Stromal cell of bone marrow (primary cell): Measurements from ENCODE around the gene CACNA1D.

ENCODE experiments used
- DNase-seq: peaks from one replicate; pipeline ENCODE4 v3.0.0-alpha.2; 2012; ENCODE audit warnings: low read depth

The CACNA1D gene

DNA sequence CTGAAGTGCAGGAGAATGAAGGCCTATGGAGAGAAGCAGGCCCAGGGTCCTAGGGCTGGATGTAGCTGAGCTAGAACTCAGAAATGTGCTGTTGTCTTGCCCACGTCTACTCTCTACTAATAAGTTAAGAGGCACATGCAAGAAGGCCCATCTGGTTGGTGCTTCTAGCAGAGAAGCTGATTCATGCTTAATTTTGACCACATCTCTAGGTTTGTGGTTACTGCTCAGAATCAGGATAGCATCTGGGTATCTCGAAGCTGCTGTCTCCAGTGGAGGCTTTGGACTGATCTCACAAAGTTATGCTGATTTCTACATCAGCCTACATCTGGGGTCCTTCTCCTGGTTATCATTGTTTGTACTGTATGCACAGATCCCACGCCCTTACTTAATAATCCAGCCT is 87.3 kb downstream of the CACNA1D start:
- no peak for DNase-seq

DNA sequence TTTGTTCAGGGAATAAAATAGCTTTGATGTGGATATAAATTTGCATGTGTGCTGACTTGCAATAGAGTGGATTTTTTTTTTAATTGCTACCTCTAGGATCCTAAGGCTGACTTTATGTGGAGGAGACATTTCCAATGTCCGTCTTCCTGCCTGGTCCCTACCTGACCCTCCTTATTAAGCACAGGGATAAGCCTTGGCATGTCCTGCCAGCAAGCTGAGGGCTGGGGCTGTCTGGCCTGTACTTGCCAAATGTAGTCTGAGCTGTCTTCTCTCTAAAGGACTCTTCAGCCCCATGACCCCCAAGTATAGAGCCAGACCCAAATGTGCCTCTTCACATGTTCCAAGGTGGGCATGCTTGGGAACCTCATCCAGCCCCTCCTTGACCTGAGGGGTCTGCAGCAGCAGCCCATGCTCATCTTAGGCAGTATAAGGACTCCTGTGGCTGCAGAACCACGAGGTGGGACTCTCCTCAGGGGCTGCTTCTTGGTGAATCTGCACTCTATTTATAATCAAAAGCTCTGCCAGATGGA is 88.8 kb downstream of the CACNA1D start:
- no peak for DNase-seq

GRCh38 chr3:53585049-53585448 is 90.6 kb downstream of the CACNA1D start:
- DNase-seq, result no peak

DNA sequence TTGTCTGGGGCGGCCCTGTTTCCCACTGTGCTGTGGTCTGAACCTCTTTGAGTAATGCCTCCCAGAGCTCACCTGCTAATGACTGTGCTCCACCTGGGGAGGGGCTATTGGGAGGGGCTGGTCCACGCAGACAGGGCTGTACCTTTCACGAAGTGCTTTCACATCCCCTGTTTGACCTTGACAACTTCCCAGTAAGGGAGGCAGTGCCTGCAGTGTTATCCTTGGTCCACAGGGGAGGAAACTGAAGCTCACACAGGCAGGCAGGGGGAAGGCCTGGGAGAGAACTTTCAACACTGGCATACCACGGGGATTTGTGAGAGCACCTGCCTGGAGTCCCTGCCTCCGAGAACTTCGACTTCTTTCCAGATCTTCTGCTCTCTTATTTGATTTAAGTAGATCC is 91.2 kb downstream of the CACNA1D start:
- no peak for DNase-seq

GRCh38 chr3:53588122-53588521 is 93.7 kb downstream of the CACNA1D start:
- no peak for DNase-seq

DNA sequence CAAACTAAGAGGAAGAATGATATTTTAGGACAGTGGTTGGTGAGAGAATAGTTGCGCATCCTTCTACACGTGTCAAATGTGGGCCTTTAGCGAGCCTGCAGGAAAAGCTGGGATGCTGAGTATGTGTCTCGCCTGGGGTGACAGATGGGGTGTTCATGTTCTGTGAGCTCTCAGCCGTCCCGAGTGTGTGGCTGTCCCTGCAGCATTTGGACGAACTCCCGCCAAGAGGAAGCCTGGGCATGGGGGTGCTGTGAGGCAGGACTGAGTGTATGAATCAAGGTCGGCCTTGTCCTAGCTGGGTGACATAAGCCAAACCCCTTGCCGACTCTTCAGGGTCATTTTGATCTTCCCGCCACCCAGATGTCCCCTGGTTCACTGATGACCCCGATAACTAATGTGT is 94.8 kb downstream of the CACNA1D start:
- no peak for DNase-seq

- no peak for DNase-seq
Measured at GRCh38 chr3:53589806-53590205, 95.4 kb downstream of the CACNA1D start.

GRCh38 chr3:53590606-53591005 is 96.2 kb downstream of the CACNA1D start:
- DNase-seq, result no peak

GRCh38 chr3:53591646-53592045 is 97.2 kb downstream of the CACNA1D start:
- DNase-seq, result no peak

- DNase-seq, result no peak
Measured at GRCh38 chr3:53592862-53593261, 98.5 kb downstream of the CACNA1D start.

DNA sequence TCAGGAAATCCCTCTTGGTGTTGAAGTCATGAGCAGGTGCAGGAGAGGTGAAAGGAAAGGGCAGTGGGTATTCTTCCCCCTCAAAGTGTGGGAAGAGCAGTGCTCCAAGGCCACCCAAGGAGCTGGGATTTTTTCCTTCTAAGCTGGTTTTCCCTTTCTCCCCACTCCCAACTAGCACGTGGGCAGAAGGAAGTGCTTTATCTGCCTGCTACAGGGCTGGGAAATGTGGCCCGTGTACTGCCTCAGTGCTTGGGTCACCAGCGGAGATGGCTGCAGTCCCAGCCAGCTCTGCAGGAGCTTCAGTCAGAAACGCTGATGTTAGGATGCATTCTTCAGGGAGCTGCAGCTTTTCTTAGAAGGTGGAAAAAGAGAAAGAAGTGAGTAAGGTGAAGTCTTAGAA is 99.2 kb downstream of the CACNA1D start:
- no peak for DNase-seq

DNA sequence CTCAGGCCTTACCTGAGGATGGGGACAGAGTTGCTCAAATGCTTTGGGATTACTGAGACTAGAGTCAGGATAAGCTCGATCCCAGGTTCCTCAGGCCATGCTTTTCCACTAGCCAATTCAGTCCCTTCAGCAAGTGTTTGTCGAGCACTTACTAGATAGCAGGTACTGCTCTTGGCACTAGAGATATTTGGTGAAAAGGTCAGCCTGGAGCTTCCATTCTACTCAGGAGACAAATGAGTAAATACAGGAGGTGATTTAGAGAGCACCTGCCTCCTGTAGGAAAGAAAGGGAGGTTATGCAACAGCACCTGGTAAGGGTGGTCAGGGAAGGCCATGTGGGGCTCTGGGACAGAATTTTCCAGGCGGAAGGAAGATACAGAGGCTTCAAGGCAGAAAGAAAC is 99.9 kb downstream of the CACNA1D start:
- no peak for DNase-seq

- no peak for DNase-seq
Measured at GRCh38 chr3:53595660-53596059, 101.2 kb downstream of the CACNA1D start.

DNA sequence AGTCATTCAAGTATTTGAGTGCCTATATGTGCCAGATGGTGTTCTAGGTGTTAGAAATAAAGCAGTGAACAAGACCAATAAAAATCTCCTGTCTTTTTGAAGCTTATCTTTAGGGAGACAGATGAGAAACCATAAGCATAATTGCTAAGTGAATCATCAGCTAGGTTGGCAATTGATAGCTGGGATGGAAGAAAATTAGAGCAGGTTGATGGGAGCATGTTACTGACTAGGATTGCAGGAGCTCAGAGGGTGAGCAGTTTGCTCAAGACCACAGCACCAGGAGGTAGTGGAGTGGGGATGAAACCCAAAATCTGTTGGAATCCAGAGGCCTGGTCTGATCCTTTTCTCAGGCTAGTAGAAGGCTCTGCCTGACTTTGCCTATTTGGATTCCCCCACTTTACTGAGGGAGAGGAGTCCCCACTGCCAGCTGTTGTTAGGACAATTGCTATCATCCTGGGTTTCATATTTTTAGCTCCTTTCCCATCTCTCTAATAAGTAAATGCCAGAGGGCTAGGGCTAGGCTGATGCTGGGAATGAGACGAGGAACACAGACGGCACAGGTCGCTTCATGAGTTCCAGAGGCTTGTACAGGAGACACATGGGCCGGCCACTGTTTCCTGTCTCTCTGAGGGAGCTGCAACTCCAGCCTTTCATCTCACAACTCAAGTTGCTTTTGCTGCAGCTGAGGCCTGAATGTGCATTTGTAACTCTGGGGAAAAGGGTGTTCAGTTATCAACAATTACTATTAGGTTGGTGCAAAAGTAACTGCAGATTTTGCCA is 102.9 kb downstream of the CACNA1D start:
- no peak for DNase-seq

- no peak for DNase-seq
Measured at GRCh38 chr3:53599771-53600170, 105.4 kb downstream of the CACNA1D start.

DNA sequence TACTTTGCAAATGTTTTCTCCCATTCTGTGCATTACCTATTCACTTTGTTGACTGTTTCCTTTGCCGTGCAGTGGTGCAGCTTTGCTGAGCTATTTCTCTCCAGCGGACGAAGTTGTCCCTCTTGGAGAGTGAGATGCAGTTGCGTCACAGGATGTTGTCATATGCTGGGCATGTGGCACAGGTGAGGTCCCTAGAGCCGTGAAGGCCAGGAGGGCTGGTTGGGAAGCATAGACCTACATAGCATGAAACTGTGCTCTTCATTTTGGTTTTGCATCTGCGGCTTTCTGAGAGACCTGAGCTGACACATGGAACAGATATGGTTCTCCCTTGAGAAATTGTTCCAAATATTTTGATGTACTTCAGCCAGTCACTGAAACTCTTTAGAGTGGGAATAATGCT is 108.5 kb downstream of the CACNA1D start:
- no peak for DNase-seq

- DNase-seq, result no peak
Measured at GRCh38 chr3:53604232-53604631, 109.8 kb downstream of the CACNA1D start.

DNA sequence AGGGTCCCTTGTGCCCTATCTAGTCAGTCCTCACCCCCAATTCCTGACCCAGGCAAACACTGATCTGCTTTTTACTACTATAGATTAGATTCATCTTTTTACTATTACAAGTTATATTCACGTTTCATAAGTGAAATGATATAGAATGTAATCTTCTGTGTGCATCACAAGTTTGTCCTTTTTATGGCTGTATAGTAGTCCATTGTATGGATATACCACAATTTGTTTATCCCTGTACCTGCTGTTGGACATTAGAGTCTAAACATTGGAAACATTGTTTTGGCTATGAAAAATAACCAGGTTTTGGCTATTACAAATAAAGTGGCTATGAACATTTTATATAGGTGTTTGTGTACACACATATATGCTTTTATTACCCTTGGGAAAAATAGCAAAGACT is 112.4 kb downstream of the CACNA1D start:
- DNase-seq, result no peak

GRCh38 chr3:53612508-53612907 is 118.1 kb downstream of the CACNA1D start:
- DNase-seq, result no peak

DNA sequence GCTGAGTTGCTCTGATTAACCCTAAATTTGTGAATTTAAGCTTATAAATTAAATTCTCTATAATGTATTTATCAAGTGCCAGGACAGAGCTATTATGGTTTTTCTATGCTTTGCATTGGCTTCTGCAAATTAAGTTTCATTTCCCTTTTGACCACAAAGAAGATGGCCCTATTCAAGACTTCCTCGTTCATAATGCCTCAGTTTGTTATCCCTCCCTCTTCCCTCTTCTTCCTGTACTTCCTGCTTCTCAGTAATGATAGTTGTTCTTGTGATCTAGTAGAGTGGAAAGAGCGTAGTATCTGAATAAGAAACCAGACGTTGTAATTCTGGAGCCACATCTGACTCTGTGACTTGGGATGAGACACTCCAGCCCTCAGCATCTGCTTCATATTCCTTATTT is 118.7 kb downstream of the CACNA1D start:
- DNase-seq, result no peak

GRCh38 chr3:53614307-53614706 is 119.9 kb downstream of the CACNA1D start:
- no peak for DNase-seq

- DNase-seq, result no peak
Measured at GRCh38 chr3:53616321-53616720, 121.9 kb downstream of the CACNA1D start.

DNA sequence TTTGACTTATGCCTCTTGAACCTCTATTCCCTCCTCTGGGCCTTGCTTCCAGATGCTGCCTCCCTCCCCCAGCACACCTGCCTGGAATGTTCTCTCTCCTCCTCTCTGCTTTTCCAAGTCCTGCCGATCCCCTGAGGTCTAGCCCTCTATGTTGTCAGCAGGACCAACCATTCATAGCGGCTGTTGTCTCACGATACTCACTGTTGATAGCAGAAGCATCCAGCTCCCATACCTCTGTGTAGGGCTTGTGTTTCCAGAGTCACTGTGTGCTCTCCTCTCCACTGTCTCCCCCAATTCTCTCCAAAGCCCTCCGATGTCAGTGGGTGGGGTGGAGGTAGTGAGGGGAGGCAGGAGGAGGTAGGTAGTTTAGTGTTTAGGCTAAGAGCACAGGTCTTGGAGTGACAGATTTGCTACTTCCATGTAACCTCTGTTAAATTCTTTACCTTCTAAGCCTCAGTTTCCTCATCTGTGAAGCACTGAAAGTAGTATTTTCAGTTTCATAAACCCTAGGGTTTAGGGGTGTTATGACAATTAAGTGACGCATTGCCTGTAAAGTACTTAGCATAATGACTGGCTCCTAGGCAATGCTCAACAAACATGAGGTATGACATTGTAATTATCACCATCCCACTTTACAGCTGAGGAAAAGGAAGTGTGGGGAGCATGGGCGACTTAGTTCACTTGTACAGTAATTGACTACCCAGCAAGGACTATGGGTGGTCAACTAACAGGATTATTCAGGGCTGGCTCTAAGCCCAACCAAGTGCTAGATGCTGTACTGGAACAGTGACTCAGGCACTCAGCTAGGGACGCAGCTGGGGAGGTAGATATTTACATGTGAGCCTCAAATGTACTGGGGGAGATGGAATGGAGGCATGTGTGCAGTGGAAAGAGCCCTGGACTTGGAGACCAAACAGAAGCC is 122.8 kb downstream of the CACNA1D start:
- no peak for DNase-seq
